IMR-90 (cell line): Measurements from ENCODE around the gene JCAD. TPM values are rescaled to one million over a fixed set of nuclear protein-coding genes. Genes with fewer than 3 reads are reported as not detected.

Experiments used
- ATAC-seq: fragments of 200-7000 bp; cut with Tn5 transposase; 2 replicates; pipeline ENCODE4 v1.9.1; 2020; ENCODE audit warnings: low read depth, mild to moderate bottlenecking, moderate library complexity
- BruUV-seq: library from RNA; stranded (reverse); fragments of 400-500 nt; replicated peaks from 2 replicates; lab custom pipeline; 2021; lab: Mats Ljungman, UMichigan
- CTCF ChIA-PET: fragments of 300-600 bp; formaldehyde crosslinking; extraction: SDS; loops from one replicate; lab custom pipeline; 2021; ENCODE audit warnings: antibody characterized with exemption; lab: Yijun Ruan, JAX
- POLR2A ChIA-PET: fragments of 300-600 bp; sonication (Branson Sonifier 250); formaldehyde crosslinking; loops from one replicate; lab custom pipeline; 2022; ENCODE audit warnings: antibody characterized with exemption; ENCODE audit not compliant: unreplicated experiment; lab: Charles Lee
- DNase-seq: peaks from one replicate; pipeline ENCODE4 v3.0.0; 2013
- H2AFZ ChIP-seq: replicated peaks from 2 replicates; pipeline ENCODE3; 2013; ENCODE audit warnings: low read length, mild to moderate bottlenecking; ENCODE audit not compliant: poor library complexity
- H2AK5ac ChIP-seq: 2 replicates; pipeline ENCODE4 v1.6.1; 2013; ENCODE audit warnings: low read depth, low read length, inconsistent platforms
- H2AK9ac ChIP-seq: replicated peaks from 2 replicates; pipeline ENCODE3; 2013; ENCODE audit warnings: mild to moderate bottlenecking, low read depth, low read length, moderate library complexity; ENCODE audit not compliant: poor library complexity
- H2BK120ac ChIP-seq: 2 replicates; pipeline ENCODE4 v1.6.1; 2013; ENCODE audit warnings: low read depth, low read length, inconsistent platforms
- H2BK15ac ChIP-seq: 3 replicates; pipeline ENCODE4 v1.6.1; 2013; ENCODE audit warnings: low read depth, low read length, inconsistent platforms
- H2BK20ac ChIP-seq: 2 replicates; pipeline ENCODE4 v1.6.1; 2013; ENCODE audit warnings: low read depth, mild to moderate bottlenecking, inconsistent platforms, low read length, moderate library complexity
- H2BK5ac ChIP-seq: 2 replicates; pipeline ENCODE4 v1.6.1; 2013; ENCODE audit warnings: mild to moderate bottlenecking, low read depth, low read length, inconsistent platforms; ENCODE audit not compliant: poor library complexity, severe bottlenecking
- H3K14ac ChIP-seq: replicated peaks from 2 replicates; pipeline ENCODE4 v1.6.1; 2013; ENCODE audit warnings: low read depth, low read length, inconsistent platforms
- H3K18ac ChIP-seq: 2 replicates; pipeline ENCODE4 v1.6.1; 2013; ENCODE audit warnings: low read depth, low read length, control low read depth
- H3K23ac ChIP-seq: 2 replicates; pipeline ENCODE4 v1.6.1; 2013; ENCODE audit warnings: low read depth, low read length, inconsistent platforms
- H3K27ac ChIP-seq: 2 replicates; pipeline ENCODE4 v1.5.1; 2013; ENCODE audit warnings: mild to moderate bottlenecking, control low read depth, low read length; ENCODE audit not compliant: insufficient read depth
- H3K27me3 ChIP-seq: 2 replicates; pipeline ENCODE4 v1.6.1; 2013; ENCODE audit warnings: low read length; ENCODE audit not compliant: control insufficient read depth, insufficient read depth
- H3K36me3 ChIP-seq: 2 replicates; pipeline ENCODE4 v1.6.1; 2013; ENCODE audit warnings: low read length, mixed read lengths; ENCODE audit not compliant: control insufficient read depth, insufficient read depth
- H3K4ac ChIP-seq: 2 replicates; pipeline ENCODE4 v1.6.1; 2013; ENCODE audit warnings: low read depth, low read length, inconsistent platforms
- H3K4me1 ChIP-seq: 2 replicates; pipeline ENCODE4 v1.6.1; 2013; ENCODE audit warnings: low read length, mixed read lengths; ENCODE audit not compliant: control insufficient read depth, insufficient read depth
- H3K4me2 ChIP-seq: 2 replicates; pipeline ENCODE4 v1.6.1; 2013; ENCODE audit warnings: low read depth, mild to moderate bottlenecking, control low read depth, low read length, moderate library complexity
- H3K4me3 ChIP-seq: 2 replicates; pipeline ENCODE4 v1.5.1; 2013; ENCODE audit warnings: low read depth, mild to moderate bottlenecking, control low read depth, low read length, moderate library complexity; ENCODE audit not compliant: insufficient read depth
- H3K56ac ChIP-seq: 2 replicates; pipeline ENCODE4 v1.6.1; 2013; ENCODE audit warnings: low read length, inconsistent platforms; ENCODE audit not compliant: insufficient read depth; ENCODE audit errors: extremely low read depth
- H3K79me1 ChIP-seq, 2 experiments: 2 replicates each; pipeline ENCODE4 v1.6.1; 2013; ENCODE audit warnings: low read length in 2 of 2, inconsistent platforms in 1 of 2, low read depth in 1 of 2
- H3K9ac ChIP-seq: 2 replicates; pipeline ENCODE4 v1.6.1; 2013; ENCODE audit warnings: low read depth, low read length, control low read depth
- H3K9me1 ChIP-seq: 2 replicates; pipeline ENCODE4 v1.6.1; 2013; ENCODE audit warnings: low read length, inconsistent platforms; ENCODE audit not compliant: insufficient read depth
- H3K9me3 ChIP-seq: 2 replicates; pipeline ENCODE4 v1.6.1; 2013; ENCODE audit warnings: low read length; ENCODE audit not compliant: control insufficient read depth, insufficient read depth
- H4K20me1 ChIP-seq: 2 replicates; pipeline ENCODE4 v1.6.1; 2013; ENCODE audit warnings: low read length, inconsistent platforms; ENCODE audit not compliant: insufficient read depth
- H4K5ac ChIP-seq: 2 replicates; pipeline ENCODE4 v1.6.1; 2013; ENCODE audit warnings: mild to moderate bottlenecking, low read depth, low read length, control low read depth
- H4K8ac ChIP-seq, 2 experiments: 2 replicates each; pipeline ENCODE4 v1.6.1; 2013; ENCODE audit warnings: low read depth in 2 of 2, low read length in 2 of 2, control low read depth in 1 of 2, inconsistent platforms in 1 of 2
- H4K91ac ChIP-seq: 2 replicates; pipeline ENCODE4 v1.6.1; 2013; ENCODE audit warnings: low read depth, low read length, inconsistent platforms; ENCODE audit not compliant: insufficient read depth
- CTCF ChIP-seq: conservative IDR thresholded peaks from 2 replicates; pipeline ENCODE4 v1.5.1; 2012; ENCODE audit warnings: mild to moderate bottlenecking, low read depth, low read length, improper control_type of control experiment
- FOS ChIP-seq: fragments of 150-350 bp; IDR thresholded peaks from 2 replicates; pipeline ENCODE4 v1.6.1; 2016; ENCODE audit warnings: low read depth, low read length
- MAZ ChIP-seq: IDR thresholded peaks from 2 replicates; pipeline ENCODE4 v1.6.1; 2012; ENCODE audit warnings: low read depth, mild to moderate bottlenecking, low read length, improper control_type of control experiment, moderate library complexity, borderline replicate concordance
- RAD21 ChIP-seq: IDR thresholded peaks from 2 replicates; pipeline ENCODE4 v1.6.1; 2012; ENCODE audit warnings: low read length, improper control_type of control experiment
- RFX5 ChIP-seq: IDR thresholded peaks from 2 replicates; pipeline ENCODE4 v1.8.0; 2012; ENCODE audit warnings: low read depth, mild to moderate bottlenecking, low read length, moderate library complexity
- SMC3 ChIP-seq: fragments of 150-350 bp; IDR thresholded peaks from 2 replicates; pipeline ENCODE4 v1.6.1; 2016; ENCODE audit warnings: low read depth, mild to moderate bottlenecking, antibody characterized with exemption, low read length, moderate library complexity
- USF2 ChIP-seq: fragments of 150-350 bp; IDR thresholded peaks from 2 replicates; pipeline ENCODE4 v1.6.1; 2017; ENCODE audit warnings: mild to moderate bottlenecking, antibody characterized with exemption, low read length, low read depth
- WGBS, 2 experiments: methylation state at CpG; one replicate each; pipeline versions ENCODE4 v1.1.5 to v1.1.7; 2013; ENCODE audit warnings: missing lambda C conversion rate in 2 of 2; ENCODE audit not compliant: insufficient read length in 1 of 2; ENCODE audit errors: extremely low coverage in 2 of 2; 5-methylcytosine and 5-hydroxymethylcytosine counted together
- dilution Hi-C: fragments of 300-500 bp; cut with HindIII; formaldehyde crosslinking; loops from one replicate; pipeline ENCODE4 v1.14.3; 2018; ENCODE audit warnings: low sequenced_read_pairs; ENCODE audit not compliant: unreplicated experiment
- in situ Hi-C: fragments of 300-500 bp; cut with MboI; formaldehyde crosslinking; loops from 3 replicates; pipeline ENCODE4 v1.14.3; 2019; ENCODE audit warnings: low sequenced_read_pairs, inconsistent platforms, mixed read lengths
- intact Hi-C: fragments of 100-400 bp; cut with micrococcal nuclease; formaldehyde crosslinking; loops from 2 replicates; pipeline ENCODE4 v1.10.0; 2022
- polyA plus RNA-seq, 3 experiments: library from polyadenylated mRNA; depleted of rRNA; stranded (reverse); fragments of >200 nt; gene quantifications; 2 replicates each; pipeline ENCODE4 v1.2.3, GENCODE V29; 2012; ENCODE audit warnings: low replicate concordance in 1 of 3
- total RNA-seq: library from RNA; depleted of rRNA; stranded (reverse); fragments of >200 nt; gene quantifications from 2 replicates; pipeline ENCODE4 v1.2.3, GENCODE V29; 2012

JCAD gene
- total and polyA plus RNA-seq, 2 of the 4 experiments (the other 2 are of a cell fraction): 15.9 to 16.8 TPM

GRCh38 chr10:29982997-29983648 lies 76.3 kb downstream of the JCAD start:
- H4K20me1 ChIP-seq: no peaks in the 10 kb centered on the region
- ATAC-seq (no peak), DNase-seq (no peak)
- dilution Hi-C loops (no loop called here), in situ Hi-C loops (no loop called here), intact Hi-C loops (no loop called here)
- no peak overlapping the region for H3K14ac ChIP-seq
- peak overlapping the region; percentile 45; the same call in 1 of the 2 replicates for H2AK5ac ChIP-seq
- no peak overlapping the region for H2AK9ac ChIP-seq
- H3K79me1 ChIP-seq: no peaks in the 10 kb centered on the region
- no peak overlapping the region for H2BK120ac ChIP-seq
- POLR2A ChIA-PET: no interaction called here
- TF ChIP-seq RAD21 (no peak), RFX5 (no peak), USF2 (no peak), CTCF (no peak), MAZ (no peak), SMC3 (no peak), FOS (no peak)
- no peak overlapping the region for H2BK15ac ChIP-seq
- peaks cover 4% of the 10 kb centered on the region for H3K4me1 ChIP-seq
- no peak overlapping the region for H3K27ac ChIP-seq
- no peak overlapping the region for H2BK20ac ChIP-seq
- WGBS, 2 experiments: no CpG with 5 or more reads among the region's 2 CpGs
- H3K18ac ChIP-seq: no peak overlapping the region
- no peak overlapping the region for H3K56ac ChIP-seq
- H3K4me2 ChIP-seq: no peak overlapping the region
- H3K4me3 ChIP-seq: no peak overlapping the region
- H3K9me1 ChIP-seq: no peaks in the 10 kb centered on the region
- no peak overlapping the region for H4K91ac ChIP-seq
- CTCF ChIA-PET: interaction anchor here (0.6 kb wide), 1 partner anchor 392 kb away, joined by 3 read pairs; no protein-coding TSS in a partner anchor
- no peak overlapping the region for H4K5ac ChIP-seq
- no peak overlapping the region for H4K8ac ChIP-seq
- H2AFZ ChIP-seq: no peak overlapping the region
- H3K27me3 ChIP-seq: peaks cover 3% of the 10 kb centered on the region
- no TSS peak for BruUV-seq
- no peak overlapping the region for H3K23ac ChIP-seq
- H3K36me3 ChIP-seq: no peaks in the 10 kb centered on the region
- H2BK5ac ChIP-seq: no peak overlapping the region
- no peak overlapping the region for H3K4ac ChIP-seq
- no peak overlapping the region for H3K9ac ChIP-seq
- peaks cover 13% of the 10 kb centered on the region for H3K9me3 ChIP-seq
